ENCODE data around the gene TTLL7. TPM values are rescaled to one million over a fixed set of nuclear protein-coding genes. Genes with fewer than 3 reads are reported as not detected.
A peak's percentile ranks its signal among the peaks of the same experiment; 100 is the strongest.

Gene TTLL7
- total and polyA plus RNA-seq, 9 of the 15 experiments (the other 6 are each of a cell fraction or from before 2014, with no cell fraction given): 0.63 to 2.6 (median 1.7) TPM

GRCh38 chr1:83932281-83932680 lies 66.7 kb downstream of the TTLL7 start (continued):
- TF ChIP-seq KDM4B (IDR thresholded peaks at IDR 0.05; ENCODE audit: borderline replicate concordance in 2 of 2, low read depth in 1 of 2) (no peak), TAF9B (IDR thresholded peaks at IDR 0.05; ENCODE audit: partially characterized antibody) (no peak), RFX1 (IDR thresholded peaks at IDR 0.05) (peak; percentile 47), E2F1 (CRISPR knock-in tag; IDR thresholded peaks at IDR 0.05) (no peak), CBFA2T2 (conservative IDR thresholded peaks at IDR 0.05) (peak; percentile 71), TEAD4 (IDR thresholded peaks at IDR 0.05; ENCODE audit: low read length) (peak; percentile 72), TEAD4 (CRISPR knock-in tag; IDR thresholded peaks at IDR 0.05; ENCODE audit: borderline replicate concordance) (no peak), GTF2B (IDR thresholded peaks at IDR 0.05; ENCODE audit: extremely low read depth, insufficient read length) (no peak), CBX2 (IDR thresholded peaks at IDR 0.05; ENCODE audit: insufficient read depth, low read length, poor library complexity, severe bottlenecking) (no peak), ZNF134 (CRISPR knock-in tag; conservative IDR thresholded peaks at IDR 0.05) (no peak), MCM5 (IDR thresholded peaks at IDR 0.05; ENCODE audit: low read depth) (no peak), ZKSCAN1 (IDR thresholded peaks at IDR 0.05; ENCODE audit: low read depth, low read length) (no peak), CHCHD3 (CRISPR knock-in tag; IDR thresholded peaks at IDR 0.05) (no peak), NBN (IDR thresholded peaks at IDR 0.05; ENCODE audit: low read depth) (no peak), TBP (optimal IDR thresholded peaks at IDR 0.05; ENCODE audit: low read depth, low read length) (no peak), ZNF57 (CRISPR knock-in tag; IDR thresholded peaks at IDR 0.05) (no peak), HMGN3 (IDR thresholded peaks at IDR 0.05; ENCODE audit: borderline replicate concordance, extremely low read depth, insufficient read length, low read depth, low read length) (no peak), NFRKB (IDR thresholded peaks at IDR 0.05; ENCODE audit: low read depth) (no peak), ARNT (IDR thresholded peaks at IDR 0.05) (no peak), USF1 (CRISPR knock-in tag; IDR thresholded peaks at IDR 0.05) (no peak)
- TF ChIP-seq, protein P1, sequence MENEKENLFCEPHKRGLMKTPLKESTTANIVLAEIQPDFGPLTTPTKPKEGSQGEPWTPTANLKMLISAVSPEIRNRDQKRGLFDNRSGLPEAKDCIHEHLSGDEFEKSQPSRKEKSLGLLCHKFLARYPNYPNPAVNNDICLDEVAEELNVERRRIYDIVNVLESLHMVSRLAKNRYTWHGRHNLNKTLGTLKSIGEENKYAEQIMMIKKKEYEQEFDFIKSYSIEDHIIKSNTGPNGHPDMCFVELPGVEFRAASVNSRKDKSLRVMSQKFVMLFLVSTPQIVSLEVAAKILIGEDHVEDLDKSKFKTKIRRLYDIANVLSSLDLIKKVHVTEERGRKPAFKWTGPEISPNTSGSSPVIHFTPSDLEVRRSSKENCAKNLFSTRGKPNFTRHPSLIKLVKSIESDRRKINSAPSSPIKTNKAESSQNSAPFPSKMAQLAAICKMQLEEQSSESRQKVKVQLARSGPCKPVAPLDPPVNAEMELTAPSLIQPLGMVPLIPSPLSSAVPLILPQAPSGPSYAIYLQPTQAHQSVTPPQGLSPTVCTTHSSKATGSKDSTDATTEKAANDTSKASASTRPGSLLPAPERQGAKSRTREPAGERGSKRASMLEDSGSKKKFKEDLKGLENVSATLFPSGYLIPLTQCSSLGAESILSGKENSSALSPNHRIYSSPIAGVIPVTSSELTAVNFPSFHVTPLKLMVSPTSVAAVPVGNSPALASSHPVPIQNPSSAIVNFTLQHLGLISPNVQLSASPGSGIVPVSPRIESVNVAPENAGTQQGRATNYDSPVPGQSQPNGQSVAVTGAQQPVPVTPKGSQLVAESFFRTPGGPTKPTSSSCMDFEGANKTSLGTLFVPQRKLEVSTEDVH (IDR thresholded peaks at IDR 0.05; ENCODE audit: low read depth, partially characterized antibody): no peak
- TF ChIP-seq, protein P2, sequence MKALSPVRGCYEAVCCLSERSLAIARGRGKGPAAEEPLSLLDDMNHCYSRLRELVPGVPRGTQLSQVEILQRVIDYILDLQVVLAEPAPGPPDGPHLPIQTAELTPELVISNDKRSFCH (CRISPR knock-in tag; IDR thresholded peaks at IDR 0.05): no peak
- TF ChIP-seq, protein P2 (tag; IDR thresholded peaks at IDR 0.05): no peak
